GM12892 (cell line): ENCODE results near the gene LMBR1L.

Experiments
- POLR2A ChIP-seq: IDR thresholded peaks from 2 replicates; pipeline ENCODE4 v1.6.1; 2011; ENCODE audit warnings: low read depth, low read length, control low read depth
- POLR2AphosphoS5 ChIP-seq: IDR thresholded peaks from 2 replicates; pipeline ENCODE4 v1.6.1; 2011; ENCODE audit warnings: low read depth, low read length, control low read depth
- TAF1 ChIP-seq: IDR thresholded peaks from 2 replicates; pipeline ENCODE4 v1.6.1; 2011; ENCODE audit warnings: low read depth, mild to moderate bottlenecking, control low read depth, low read length, borderline replicate concordance

DNA sequence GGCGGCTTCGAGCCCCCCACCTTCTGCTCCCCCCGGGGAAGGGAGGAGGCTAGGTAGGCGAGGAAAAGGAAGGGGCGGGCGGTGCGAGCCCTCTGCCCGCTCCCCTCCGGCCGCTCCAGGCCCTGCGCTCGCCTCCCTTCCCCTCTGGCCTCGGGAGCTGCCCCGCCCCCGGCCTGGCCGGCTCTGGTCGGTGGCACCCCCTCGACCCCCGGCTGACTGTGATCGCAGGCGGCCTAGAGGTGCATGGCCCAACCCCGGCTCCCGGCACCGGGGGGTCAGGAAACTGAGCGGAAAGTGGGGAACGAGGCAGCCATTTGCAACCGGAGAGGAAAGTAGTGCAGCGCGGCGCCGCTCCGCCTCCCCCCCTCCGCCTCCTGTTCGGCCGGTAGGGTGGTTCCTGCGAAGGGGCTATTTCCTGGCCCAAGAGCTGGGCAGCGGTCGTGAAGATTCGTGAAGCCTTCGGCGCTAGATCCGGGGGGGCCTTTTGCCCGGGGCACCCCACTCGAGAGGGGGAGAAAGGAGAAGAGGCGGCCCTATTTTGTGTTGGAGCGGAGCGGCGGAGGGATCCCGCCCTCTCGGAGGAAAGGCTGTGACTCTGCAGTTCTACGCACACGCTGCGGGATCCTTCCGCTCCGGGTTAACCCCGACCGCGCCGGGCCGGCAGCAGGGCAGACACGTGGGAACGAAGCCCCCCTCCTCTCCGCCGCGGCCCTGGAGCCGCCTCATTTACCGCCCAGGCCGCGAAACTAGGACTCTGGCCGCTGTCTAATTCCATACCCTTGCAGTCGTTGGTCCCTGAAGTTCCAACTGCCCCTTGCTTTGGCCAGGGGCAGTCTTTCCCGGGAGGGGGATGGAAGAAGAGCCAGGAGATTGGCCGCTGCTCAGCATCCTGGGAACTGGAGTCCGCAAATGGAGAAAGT is 50.1 kb downstream of the LMBR1L start, which contains the start of gene KMT2D:
- peak; percentile 79; the same call in 1 of the 2 replicates for TF ChIP-seq POLR2A
- peak; percentile 65; the same call in 1 of the 2 replicates for TF ChIP-seq POLR2AphosphoS5
- peak; percentile 76; the same call in 1 of the 2 replicates for TF ChIP-seq TAF1
